DND-41 (cell line): Measurements from ENCODE around the gene CTBP2.

ENCODE experiments used
- CTCF ChIP-seq: IDR thresholded peaks from 2 replicates; pipeline ENCODE4 v1.5.1; 2012; ENCODE audit warnings: borderline replicate concordance, low read length, moderate library complexity, mild to moderate bottlenecking; ENCODE audit not compliant: poor library complexity, severe bottlenecking; ENCODE audit errors: extremely low read depth
- EZH2 ChIP-seq: IDR thresholded peaks from 3 replicates; pipeline ENCODE4 v1.6.1; 2012; ENCODE audit warnings: borderline replicate concordance, low read depth, mild to moderate bottlenecking, moderate library complexity, low read length, inconsistent platforms; ENCODE audit not compliant: severe bottlenecking

- no peak for TF ChIP-seq CTCF
- no peak for TF ChIP-seq EZH2
Measured at GRCh38 chr10:125024497-125025234, 135.7 kb downstream of the CTBP2 start.
